A673 (cell line): ENCODE results near the gene PARP8.

Experiments
- EZH2 ChIP-seq: fragments of 200-600 bp; sonication (generic); IDR thresholded peaks from 2 replicates; pipeline ENCODE4 v1.6.1; 2017; ENCODE audit warnings: borderline replicate concordance, low read depth, mild to moderate bottlenecking, mixed read lengths, antibody characterized with exemption, low read length; ENCODE audit not compliant: poor library complexity, severe bottlenecking
- TF ChIP-seq, protein P1 (sequence below): fragments of 300-800, 200-600 bp; sonication (generic); conservative IDR thresholded peaks from 2 replicates; pipeline ENCODE4 v1.5.1; 2017; ENCODE audit warnings: low read depth, mild to moderate bottlenecking, antibody characterized with exemption, low read length, moderate library complexity, mixed read lengths

- TF ChIP-seq, protein P1, sequence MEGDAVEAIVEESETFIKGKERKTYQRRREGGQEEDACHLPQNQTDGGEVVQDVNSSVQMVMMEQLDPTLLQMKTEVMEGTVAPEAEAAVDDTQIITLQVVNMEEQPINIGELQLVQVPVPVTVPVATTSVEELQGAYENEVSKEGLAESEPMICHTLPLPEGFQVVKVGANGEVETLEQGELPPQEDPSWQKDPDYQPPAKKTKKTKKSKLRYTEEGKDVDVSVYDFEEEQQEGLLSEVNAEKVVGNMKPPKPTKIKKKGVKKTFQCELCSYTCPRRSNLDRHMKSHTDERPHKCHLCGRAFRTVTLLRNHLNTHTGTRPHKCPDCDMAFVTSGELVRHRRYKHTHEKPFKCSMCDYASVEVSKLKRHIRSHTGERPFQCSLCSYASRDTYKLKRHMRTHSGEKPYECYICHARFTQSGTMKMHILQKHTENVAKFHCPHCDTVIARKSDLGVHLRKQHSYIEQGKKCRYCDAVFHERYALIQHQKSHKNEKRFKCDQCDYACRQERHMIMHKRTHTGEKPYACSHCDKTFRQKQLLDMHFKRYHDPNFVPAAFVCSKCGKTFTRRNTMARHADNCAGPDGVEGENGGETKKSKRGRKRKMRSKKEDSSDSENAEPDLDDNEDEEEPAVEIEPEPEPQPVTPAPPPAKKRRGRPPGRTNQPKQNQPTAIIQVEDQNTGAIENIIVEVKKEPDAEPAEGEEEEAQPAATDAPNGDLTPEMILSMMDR = no peak
- no peak for TF ChIP-seq EZH2
These were observed 46.0 kb downstream of the PARP8 start for GRCh38 chr5:50712479-50712878.
